ENCODE data around the gene ABCC5. TPM values are rescaled to one million over a fixed set of nuclear protein-coding genes. Genes with fewer than 3 reads are reported as not detected.

Gene ABCC5
- total and polyA plus RNA-seq, 2 experiments from 2014 or later: 14.7 to 17.1 TPM

- Histone ChIP-seq H3K27ac (no peak overlapping the region), H3K79me2 (ENCODE audit: insufficient read depth) (no peaks in the 10 kb centered on the region), H3K4me3 (no peak overlapping the region), H2AFZ (no peak overlapping the region), H3K27me3 (replicated peaks; ENCODE audit: insufficient read depth) (no peaks in the 10 kb centered on the region), H3K4me1 (ENCODE audit: insufficient read depth) (no peaks in the 10 kb centered on the region), H3K4me2 (ENCODE audit: unreplicated experiment) (no peak overlapping the region), H3K9ac (no peak overlapping the region), H3K9me2 (ENCODE audit: insufficient read depth) (no peaks in the 10 kb centered on the region), H3K9me3 (ENCODE audit: low read depth) (no peaks in the 10 kb centered on the region), H3K36me3 (ENCODE audit: low read depth) (peaks cover 16% of the 10 kb centered on the region), H3F3A (ENCODE audit: insufficient read depth) (peaks cover 4% of the 10 kb centered on the region; the same call in 1 of the 2 replicates), H4K20me1 (ENCODE audit: insufficient read depth) (no peaks in the 10 kb centered on the region)
- TF ChIP-seq EZH2 (IDR thresholded peaks at IDR 0.05; ENCODE audit: insufficient read depth, poor library complexity, severe bottlenecking) (no peak), EZH2phosphoT487 (IDR thresholded peaks at IDR 0.05; ENCODE audit: insufficient read depth, low read depth) (no peak)
- in situ Hi-C loops (cut with MboI): no loop called here
- WGBS, 2 experiments (ENCODE audit: low coverage in 1 of 2, low lambda C conversion rate in 2 of 2, missing lambda C conversion rate in 2 of 2): 98 to 100% methylated on average over 6 of the region's 6 CpGs
- DNase-seq: no peak
These were observed 64.1 kb downstream of the ABCC5 start for GRCh38 chr3:183953471-183954070.

GRCh38 chr3:183951459-183951858, 66.2 kb downstream of the ABCC5 start:
- no peak for DNase-seq
- H3K36me3 ChIP-seq (ENCODE audit: low read depth): peaks cover 32% of the 10 kb centered on the region
- no peaks in the 10 kb centered on the region for H4K20me1 ChIP-seq (ENCODE audit: insufficient read depth)
- no peaks in the 10 kb centered on the region for H3K4me1 ChIP-seq (ENCODE audit: insufficient read depth)
- H3K9me3 ChIP-seq (ENCODE audit: low read depth): no peaks in the 10 kb centered on the region
- H3F3A ChIP-seq (ENCODE audit: insufficient read depth): no peaks in the 10 kb centered on the region
- 94 to 95% methylated on average over 13 of the region's 13 CpGs for WGBS, 2 experiments (ENCODE audit: low coverage in 1 of 2, low lambda C conversion rate in 2 of 2, missing lambda C conversion rate in 2 of 2)
- H2AFZ ChIP-seq: no peak overlapping the region
- in situ Hi-C loops (cut with MboI): no loop called here
- no peaks in the 10 kb centered on the region for H3K27me3 ChIP-seq (replicated peaks; ENCODE audit: insufficient read depth)
- no peak for TF ChIP-seq EZH2phosphoT487 (IDR thresholded peaks at IDR 0.05; ENCODE audit: insufficient read depth, low read depth)
- no peak for TF ChIP-seq EZH2 (IDR thresholded peaks at IDR 0.05; ENCODE audit: insufficient read depth, poor library complexity, severe bottlenecking)
- no peak overlapping the region for H3K4me2 ChIP-seq (ENCODE audit: unreplicated experiment)
- H3K9ac ChIP-seq: no peak overlapping the region
- no peaks in the 10 kb centered on the region for H3K79me2 ChIP-seq (ENCODE audit: insufficient read depth)
- no peaks in the 10 kb centered on the region for H3K9me2 ChIP-seq (ENCODE audit: insufficient read depth)
- no peak overlapping the region for H3K4me3 ChIP-seq
- H3K27ac ChIP-seq: no peak overlapping the region

- Histone ChIP-seq H3K9me3 (ENCODE audit: low read depth) (no peaks in the 10 kb centered on the region), H3K79me2 (ENCODE audit: insufficient read depth) (no peaks in the 10 kb centered on the region), H3K9me2 (ENCODE audit: insufficient read depth) (no peaks in the 10 kb centered on the region), H2AFZ (no peak overlapping the region), H3K4me3 (no peak overlapping the region), H3K4me2 (ENCODE audit: unreplicated experiment) (no peak overlapping the region), H3F3A (ENCODE audit: insufficient read depth) (no peaks in the 10 kb centered on the region), H3K4me1 (ENCODE audit: insufficient read depth) (no peaks in the 10 kb centered on the region), H3K27me3 (replicated peaks; ENCODE audit: insufficient read depth) (no peaks in the 10 kb centered on the region), H4K20me1 (ENCODE audit: insufficient read depth) (no peaks in the 10 kb centered on the region), H3K27ac (no peak overlapping the region), H3K9ac (no peak overlapping the region), H3K36me3 (ENCODE audit: low read depth) (peaks cover 39% of the 10 kb centered on the region)
- TF ChIP-seq EZH2phosphoT487 (IDR thresholded peaks at IDR 0.05; ENCODE audit: insufficient read depth, low read depth): no peak
- TF ChIP-seq EZH2 (IDR thresholded peaks at IDR 0.05; ENCODE audit: insufficient read depth, poor library complexity, severe bottlenecking): no peak
- WGBS, 2 experiments (ENCODE audit: low coverage in 1 of 2, low lambda C conversion rate in 2 of 2, missing lambda C conversion rate in 2 of 2): 68 to 73% methylated on average over 12 of the region's 12 CpGs
- in situ Hi-C loops (cut with MboI): no loop called here
- DNase-seq: no peak
These were observed 68.0 kb downstream of the ABCC5 start for GRCh38 chr3:183949690-183950089.

- no peak for DNase-seq
- WGBS, 2 experiments (ENCODE audit: low coverage in 1 of 2, low lambda C conversion rate in 2 of 2, missing lambda C conversion rate in 2 of 2): 96 to 100% methylated on average over 2 of the region's 2 CpGs
These were observed 71.6 kb downstream of the ABCC5 start for GRCh38 chr3:183946037-183946436.

More at GRCh38 chr3:183946037-183946436, 71.6 kb downstream of the ABCC5 start:
- Histone ChIP-seq H3K4me3 (no peak overlapping the region), H4K20me1 (ENCODE audit: insufficient read depth) (no peaks in the 10 kb centered on the region), H3K36me3 (ENCODE audit: low read depth) (peaks cover 39% of the 10 kb centered on the region), H3K9me2 (ENCODE audit: insufficient read depth) (no peaks in the 10 kb centered on the region), H3K27ac (no peak overlapping the region), H3K4me2 (ENCODE audit: unreplicated experiment) (no peak overlapping the region), H3K9me3 (ENCODE audit: low read depth) (no peaks in the 10 kb centered on the region), H3K79me2 (ENCODE audit: insufficient read depth) (no peaks in the 10 kb centered on the region), H3K9ac (no peak overlapping the region), H2AFZ (no peak overlapping the region), H3F3A (ENCODE audit: insufficient read depth) (no peaks in the 10 kb centered on the region), H3K4me1 (ENCODE audit: insufficient read depth) (no peaks in the 10 kb centered on the region), H3K27me3 (replicated peaks; ENCODE audit: insufficient read depth) (no peaks in the 10 kb centered on the region)
- TF ChIP-seq EZH2 (IDR thresholded peaks at IDR 0.05; ENCODE audit: insufficient read depth, poor library complexity, severe bottlenecking): no peak
- TF ChIP-seq EZH2phosphoT487 (IDR thresholded peaks at IDR 0.05; ENCODE audit: insufficient read depth, low read depth): no peak
- in situ Hi-C loops (cut with MboI): no loop called here
